IMR-90 (cell line): Measurements from ENCODE around the gene KAZN. TPM values are rescaled to one million over a fixed set of nuclear protein-coding genes. Genes with fewer than 3 reads are reported as not detected.

Source experiments
- ATAC-seq: fragments of 200-7000 bp; cut with Tn5 transposase; 2 replicates; pipeline ENCODE4 v1.9.1; 2020; ENCODE audit warnings: low read depth, mild to moderate bottlenecking, moderate library complexity
- BruUV-seq: library from RNA; stranded (reverse); fragments of 400-500 nt; replicated peaks from 2 replicates; lab custom pipeline; 2021; lab: Mats Ljungman, UMichigan
- CTCF ChIA-PET: fragments of 300-600 bp; formaldehyde crosslinking; extraction: SDS; loops from one replicate; lab custom pipeline; 2021; ENCODE audit warnings: antibody characterized with exemption; lab: Yijun Ruan, JAX
- POLR2A ChIA-PET: fragments of 300-600 bp; sonication (Branson Sonifier 250); formaldehyde crosslinking; loops from one replicate; lab custom pipeline; 2022; ENCODE audit warnings: antibody characterized with exemption; ENCODE audit not compliant: unreplicated experiment; lab: Charles Lee
- DNase-seq: peaks from one replicate; pipeline ENCODE4 v3.0.0; 2013
- H2AFZ ChIP-seq: replicated peaks from 2 replicates; pipeline ENCODE3; 2013; ENCODE audit warnings: low read length, mild to moderate bottlenecking; ENCODE audit not compliant: poor library complexity
- H2AK5ac ChIP-seq: 2 replicates; pipeline ENCODE4 v1.6.1; 2013; ENCODE audit warnings: low read depth, low read length, inconsistent platforms
- H2AK9ac ChIP-seq: replicated peaks from 2 replicates; pipeline ENCODE3; 2013; ENCODE audit warnings: mild to moderate bottlenecking, low read depth, low read length, moderate library complexity; ENCODE audit not compliant: poor library complexity
- H2BK120ac ChIP-seq: 2 replicates; pipeline ENCODE4 v1.6.1; 2013; ENCODE audit warnings: low read depth, low read length, inconsistent platforms
- H2BK15ac ChIP-seq: 3 replicates; pipeline ENCODE4 v1.6.1; 2013; ENCODE audit warnings: low read depth, low read length, inconsistent platforms
- H2BK20ac ChIP-seq: 2 replicates; pipeline ENCODE4 v1.6.1; 2013; ENCODE audit warnings: low read depth, mild to moderate bottlenecking, inconsistent platforms, low read length, moderate library complexity
- H2BK5ac ChIP-seq: 2 replicates; pipeline ENCODE4 v1.6.1; 2013; ENCODE audit warnings: mild to moderate bottlenecking, low read depth, low read length, inconsistent platforms; ENCODE audit not compliant: poor library complexity, severe bottlenecking
- H3K14ac ChIP-seq: replicated peaks from 2 replicates; pipeline ENCODE4 v1.6.1; 2013; ENCODE audit warnings: low read depth, low read length, inconsistent platforms
- H3K18ac ChIP-seq: 2 replicates; pipeline ENCODE4 v1.6.1; 2013; ENCODE audit warnings: low read depth, low read length, control low read depth
- H3K23ac ChIP-seq: 2 replicates; pipeline ENCODE4 v1.6.1; 2013; ENCODE audit warnings: low read depth, low read length, inconsistent platforms
- H3K27ac ChIP-seq: 2 replicates; pipeline ENCODE4 v1.5.1; 2013; ENCODE audit warnings: mild to moderate bottlenecking, control low read depth, low read length; ENCODE audit not compliant: insufficient read depth
- H3K27me3 ChIP-seq: 2 replicates; pipeline ENCODE4 v1.6.1; 2013; ENCODE audit warnings: low read length; ENCODE audit not compliant: control insufficient read depth, insufficient read depth
- H3K36me3 ChIP-seq: 2 replicates; pipeline ENCODE4 v1.6.1; 2013; ENCODE audit warnings: low read length, mixed read lengths; ENCODE audit not compliant: control insufficient read depth, insufficient read depth
- H3K4ac ChIP-seq: 2 replicates; pipeline ENCODE4 v1.6.1; 2013; ENCODE audit warnings: low read depth, low read length, inconsistent platforms
- H3K4me1 ChIP-seq: 2 replicates; pipeline ENCODE4 v1.6.1; 2013; ENCODE audit warnings: low read length, mixed read lengths; ENCODE audit not compliant: control insufficient read depth, insufficient read depth
- H3K4me2 ChIP-seq: 2 replicates; pipeline ENCODE4 v1.6.1; 2013; ENCODE audit warnings: low read depth, mild to moderate bottlenecking, control low read depth, low read length, moderate library complexity
- H3K4me3 ChIP-seq: 2 replicates; pipeline ENCODE4 v1.5.1; 2013; ENCODE audit warnings: low read depth, mild to moderate bottlenecking, control low read depth, low read length, moderate library complexity; ENCODE audit not compliant: insufficient read depth
- H3K56ac ChIP-seq: 2 replicates; pipeline ENCODE4 v1.6.1; 2013; ENCODE audit warnings: low read length, inconsistent platforms; ENCODE audit not compliant: insufficient read depth; ENCODE audit errors: extremely low read depth
- H3K79me1 ChIP-seq, 2 experiments: 2 replicates each; pipeline ENCODE4 v1.6.1; 2013; ENCODE audit warnings: low read length in 2 of 2, inconsistent platforms in 1 of 2, low read depth in 1 of 2
- H3K9ac ChIP-seq: 2 replicates; pipeline ENCODE4 v1.6.1; 2013; ENCODE audit warnings: low read depth, low read length, control low read depth
- H3K9me1 ChIP-seq: 2 replicates; pipeline ENCODE4 v1.6.1; 2013; ENCODE audit warnings: low read length, inconsistent platforms; ENCODE audit not compliant: insufficient read depth
- H3K9me3 ChIP-seq: 2 replicates; pipeline ENCODE4 v1.6.1; 2013; ENCODE audit warnings: low read length; ENCODE audit not compliant: control insufficient read depth, insufficient read depth
- H4K20me1 ChIP-seq: 2 replicates; pipeline ENCODE4 v1.6.1; 2013; ENCODE audit warnings: low read length, inconsistent platforms; ENCODE audit not compliant: insufficient read depth
- H4K5ac ChIP-seq: 2 replicates; pipeline ENCODE4 v1.6.1; 2013; ENCODE audit warnings: mild to moderate bottlenecking, low read depth, low read length, control low read depth
- H4K8ac ChIP-seq, 2 experiments: 2 replicates each; pipeline ENCODE4 v1.6.1; 2013; ENCODE audit warnings: low read depth in 2 of 2, low read length in 2 of 2, control low read depth in 1 of 2, inconsistent platforms in 1 of 2
- H4K91ac ChIP-seq: 2 replicates; pipeline ENCODE4 v1.6.1; 2013; ENCODE audit warnings: low read depth, low read length, inconsistent platforms; ENCODE audit not compliant: insufficient read depth
- BHLHE40 ChIP-seq: fragments of 150-350 bp; IDR thresholded peaks from 2 replicates; pipeline ENCODE4 v1.6.1; 2016; ENCODE audit warnings: mild to moderate bottlenecking, low read depth, low read length
- CEBPB ChIP-seq: IDR thresholded peaks from 2 replicates; pipeline ENCODE4 v1.6.1; 2012; ENCODE audit warnings: low read depth, low read length, improper control_type of control experiment
- CHD1 ChIP-seq: IDR thresholded peaks from 2 replicates; pipeline ENCODE4 v1.6.1; 2012; ENCODE audit warnings: low read depth, low read length, improper control_type of control experiment
- CTCF ChIP-seq: conservative IDR thresholded peaks from 2 replicates; pipeline ENCODE4 v1.5.1; 2012; ENCODE audit warnings: mild to moderate bottlenecking, low read depth, low read length, improper control_type of control experiment
- ELK1 ChIP-seq: fragments of 150-350 bp; IDR thresholded peaks from 2 replicates; pipeline ENCODE4 v1.6.1; 2016; ENCODE audit warnings: low read depth, mild to moderate bottlenecking, low read length, moderate library complexity, borderline replicate concordance
- MAFK ChIP-seq: IDR thresholded peaks from 2 replicates; pipeline ENCODE4 v1.6.1; 2012; ENCODE audit warnings: low read depth, low read length, improper control_type of control experiment
- MAZ ChIP-seq: IDR thresholded peaks from 2 replicates; pipeline ENCODE4 v1.6.1; 2012; ENCODE audit warnings: low read depth, mild to moderate bottlenecking, low read length, improper control_type of control experiment, moderate library complexity, borderline replicate concordance
- MXI1 ChIP-seq: IDR thresholded peaks from 2 replicates; pipeline ENCODE4 v1.6.1; 2012; ENCODE audit warnings: low read depth, mild to moderate bottlenecking, low read length, moderate library complexity, borderline replicate concordance
- NFE2L2 ChIP-seq: fragments of 150-350 bp; IDR thresholded peaks from 2 replicates; pipeline ENCODE4 v1.6.1; 2016; ENCODE audit warnings: low read depth, mild to moderate bottlenecking, low read length
- POLR2A ChIP-seq: IDR thresholded peaks from 2 replicates; pipeline ENCODE4 v1.6.1; 2012; ENCODE audit warnings: mild to moderate bottlenecking, low read depth, low read length
- RCOR1 ChIP-seq: IDR thresholded peaks from 2 replicates; pipeline ENCODE4 v1.6.1; 2012; ENCODE audit warnings: mild to moderate bottlenecking, low read length, improper control_type of control experiment; ENCODE audit not compliant: insufficient replicate concordance
- RFX5 ChIP-seq: IDR thresholded peaks from 2 replicates; pipeline ENCODE4 v1.8.0; 2012; ENCODE audit warnings: low read depth, mild to moderate bottlenecking, low read length, moderate library complexity
- SMC3 ChIP-seq: fragments of 150-350 bp; IDR thresholded peaks from 2 replicates; pipeline ENCODE4 v1.6.1; 2016; ENCODE audit warnings: low read depth, mild to moderate bottlenecking, antibody characterized with exemption, low read length, moderate library complexity
- USF2 ChIP-seq: fragments of 150-350 bp; IDR thresholded peaks from 2 replicates; pipeline ENCODE4 v1.6.1; 2017; ENCODE audit warnings: mild to moderate bottlenecking, antibody characterized with exemption, low read length, low read depth
- WGBS, 2 experiments: methylation state at CpG; one replicate each; pipeline versions ENCODE4 v1.1.5 to v1.1.7; 2013; ENCODE audit warnings: missing lambda C conversion rate in 2 of 2; ENCODE audit not compliant: insufficient read length in 1 of 2; ENCODE audit errors: extremely low coverage in 2 of 2; 5-methylcytosine and 5-hydroxymethylcytosine counted together
- dilution Hi-C: fragments of 300-500 bp; cut with HindIII; formaldehyde crosslinking; loops from one replicate; pipeline ENCODE4 v1.14.3; 2018; ENCODE audit warnings: low sequenced_read_pairs; ENCODE audit not compliant: unreplicated experiment
- in situ Hi-C: fragments of 300-500 bp; cut with MboI; formaldehyde crosslinking; loops from 3 replicates; pipeline ENCODE4 v1.14.3; 2019; ENCODE audit warnings: low sequenced_read_pairs, inconsistent platforms, mixed read lengths
- intact Hi-C: fragments of 100-400 bp; cut with micrococcal nuclease; formaldehyde crosslinking; loops from 2 replicates; pipeline ENCODE4 v1.10.0; 2022
- polyA plus RNA-seq, 3 experiments: library from polyadenylated mRNA; depleted of rRNA; stranded (reverse); fragments of >200 nt; gene quantifications; 2 replicates each; pipeline ENCODE4 v1.2.3, GENCODE V29; 2012; ENCODE audit warnings: low replicate concordance in 1 of 3
- total RNA-seq: library from RNA; depleted of rRNA; stranded (reverse); fragments of >200 nt; gene quantifications from 2 replicates; pipeline ENCODE4 v1.2.3, GENCODE V29; 2012

KAZN gene
- total and polyA plus RNA-seq, 2 of the 4 experiments (the other 2 are of a cell fraction), result 5.2 to 10.5 TPM

GRCh38 chr1:15159166-15159555 is 560.7 kb downstream of the KAZN start (continued):
- no peak for TF ChIP-seq CTCF

- Histone ChIP-seq H3K56ac (no peak overlapping the region), H2BK120ac (peak overlapping the region; percentile 59), H3K4me3 (no peak overlapping the region), H3K4me1 (peaks cover 38% of the 10 kb centered on the region), H4K5ac (peak overlapping the region; percentile 8; the same call in 1 of the 2 replicates), H4K20me1 (peaks cover 3% of the 10 kb centered on the region), H3K27ac (peak overlapping the region; percentile 44), H3K27me3 (no peaks in the 10 kb centered on the region), H4K91ac (peak overlapping the region; percentile 57; the same call in 1 of the 2 replicates), H3K14ac (peak overlapping the region; percentile 13; the same call in 1 of the 2 replicates), H4K8ac (peak overlapping the region in 1 of 2 experiments; percentile 66; a peak in 2 of 4 replicates), H3K9me3 (no peaks in the 10 kb centered on the region), H3K18ac (peak overlapping the region; percentile 6; the same call in 1 of the 2 replicates), H2AK5ac (peak overlapping the region; percentile 77), H2AFZ (peak overlapping the region; percentile 13), H2BK20ac (peak overlapping the region; percentile 14; the same call in 1 of the 2 replicates), H3K9me1 (peaks cover 37% of the 10 kb centered on the region), H3K79me1 (peaks cover 52 to 84% of the 10 kb centered on the region in 2 experiments), H3K4ac (peak overlapping the region; percentile 58), H3K4me2 (peak overlapping the region; percentile 6; the same call in 1 of the 2 replicates), H3K36me3 (peaks cover 3% of the 10 kb centered on the region), H2BK5ac (peak overlapping the region; percentile 1), H3K23ac (no peak overlapping the region), H3K9ac (no peak overlapping the region), H2BK15ac (no peak overlapping the region; the same call in 2 of the 3 replicates), H2AK9ac (peak overlapping the region; percentile 76)
- DNase-seq (no peak), ATAC-seq (no peak)
- ChIA-PET CTCF (interaction anchor here (1.1 kb wide), 1 partner anchor 76 kb away, joined by 4 read pairs; no protein-coding TSS in a partner anchor), POLR2A (no interaction called here)
- WGBS, 2 experiments, result no CpG with 5 or more reads among the region's 8 CpGs
- intact Hi-C loops (no loop called here), in situ Hi-C loops (no loop called here), dilution Hi-C loops (no loop called here)
- no TSS peak for BruUV-seq
- no peak for TF ChIP-seq CEBPB
- TF ChIP-seq BHLHE40, result no peak
- TF ChIP-seq MAFK, result no peak
- TF ChIP-seq SMC3, result no peak
- TF ChIP-seq NFE2L2, result no peak
- no peak for TF ChIP-seq RCOR1
- TF ChIP-seq CHD1, result no peak
- TF ChIP-seq MXI1, result no peak
- no peak for TF ChIP-seq ELK1
- no peak for TF ChIP-seq MAZ
- no peak for TF ChIP-seq POLR2A
- no peak for TF ChIP-seq RFX5
- no peak for TF ChIP-seq USF2
Observed at GRCh38 chr1:15160626-15161025, 562.1 kb downstream of the KAZN start.
